ENCODE data around the gene PARP2.
"Not testable (repeated sequence)": the region's sequence is repeated elsewhere in the genome, so short reads cannot be mapped to it uniquely, and the experiment has no call there.

Gene PARP2

DNA sequence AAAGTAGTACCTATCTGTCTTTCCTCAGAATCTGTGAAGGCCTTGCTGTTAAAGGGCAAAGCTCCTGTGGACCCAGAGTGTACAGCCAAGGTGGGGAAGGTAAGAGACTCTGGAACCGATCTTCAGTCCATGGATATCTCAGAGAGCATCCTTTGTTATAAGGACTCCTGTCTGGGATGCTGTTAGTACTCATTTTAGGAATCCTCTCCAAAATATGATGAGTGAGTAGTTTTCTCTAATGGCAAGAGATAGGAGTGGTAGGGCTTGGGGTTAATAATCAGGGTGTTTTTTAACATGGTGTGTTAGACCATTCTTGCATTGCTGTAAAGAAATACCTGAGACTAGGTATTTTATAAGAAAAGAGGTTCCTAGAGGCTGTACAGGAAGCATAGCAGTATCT is 1.9 kb downstream of the PARP2 start:
- DNase-seq (ENCODE audit: low read depth in 2 of 2) = no peak

- DNase-seq (ENCODE audit: low read depth in 2 of 2) = no peak
Measured at GRCh38 chr14:20346713-20347112, 3.3 kb downstream of the PARP2 start.

- DNase-seq (ENCODE audit: low read depth in 2 of 2) = no peak
Measured at GRCh38 chr14:20347747-20348146, 4.3 kb downstream of the PARP2 start.

DNA sequence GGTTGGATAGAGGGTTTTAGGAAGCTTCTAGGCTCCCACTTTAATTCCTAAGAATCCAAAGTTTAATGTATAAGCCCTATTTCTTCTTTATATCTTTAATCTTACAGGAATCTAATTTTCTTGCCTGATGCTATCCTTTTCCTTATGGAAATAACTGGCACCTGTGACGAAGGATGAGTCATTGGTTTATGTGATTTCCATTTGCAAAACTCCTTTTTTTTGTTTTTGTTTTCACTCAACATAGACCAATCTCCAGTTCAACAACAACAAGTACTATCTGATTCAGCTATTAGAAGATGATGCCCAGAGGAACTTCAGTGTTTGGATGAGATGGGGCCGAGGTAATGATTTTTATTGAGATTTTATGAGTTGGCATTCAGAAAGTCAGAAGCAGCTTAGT is 6.8 kb downstream of the PARP2 start:
- no peak for DNase-seq (ENCODE audit: low read depth in 2 of 2)

DNA sequence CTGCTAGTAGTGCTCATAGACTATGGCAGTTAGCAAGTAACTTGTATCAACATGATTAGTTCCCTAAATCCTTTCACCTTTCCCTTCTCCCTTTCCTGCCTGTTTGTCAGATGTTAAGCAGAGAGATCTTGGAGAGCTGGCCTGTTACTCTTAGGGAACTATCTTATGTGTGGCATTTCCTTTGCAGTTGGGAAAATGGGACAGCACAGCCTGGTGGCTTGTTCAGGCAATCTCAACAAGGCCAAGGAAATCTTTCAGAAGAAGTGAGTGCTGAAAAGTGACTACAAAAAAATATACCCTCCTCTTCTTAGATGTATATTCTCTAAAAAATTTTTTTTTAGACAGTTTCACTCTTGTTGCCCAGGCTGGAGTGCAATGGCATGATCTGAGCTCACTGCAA is 7.4 kb downstream of the PARP2 start:
- no peak for DNase-seq (ENCODE audit: low read depth in 2 of 2)

GRCh38 chr14:20356422-20356821 is 13.0 kb downstream of the PARP2 start:
- DNase-seq (ENCODE audit: low read depth in 2 of 2) = no peak

DNA sequence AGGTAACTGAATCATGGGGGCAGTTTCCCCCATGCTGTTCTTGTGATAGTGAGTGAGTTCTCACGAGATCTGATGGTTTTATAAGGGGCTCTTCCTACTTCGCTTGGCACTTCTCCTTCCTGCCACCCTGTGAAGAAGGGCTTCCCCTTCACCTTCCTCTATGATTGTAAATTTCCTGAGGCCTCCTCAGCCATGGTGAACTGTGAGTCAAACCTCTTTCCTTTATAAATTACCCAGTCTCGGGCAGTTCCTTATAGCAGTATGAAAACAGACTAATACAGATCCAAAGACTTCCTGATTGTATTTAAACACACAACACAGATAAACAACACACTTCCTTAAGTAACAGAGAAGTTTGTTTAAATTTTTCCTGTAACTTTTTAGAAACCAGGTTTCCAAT is 15.0 kb downstream of the PARP2 start:
- DNase-seq (ENCODE audit: low read depth in 2 of 2) = not testable (repeated sequence)

- DNase-seq (ENCODE audit: low read depth in 2 of 2) = no peak
Measured at GRCh38 chr14:20365928-20366327, 22.5 kb downstream of the PARP2 start.

GRCh38 chr14:20372796-20373195 is 29.4 kb downstream of the PARP2 start:
- no peak for DNase-seq (ENCODE audit: low read depth in 2 of 2)

DNA sequence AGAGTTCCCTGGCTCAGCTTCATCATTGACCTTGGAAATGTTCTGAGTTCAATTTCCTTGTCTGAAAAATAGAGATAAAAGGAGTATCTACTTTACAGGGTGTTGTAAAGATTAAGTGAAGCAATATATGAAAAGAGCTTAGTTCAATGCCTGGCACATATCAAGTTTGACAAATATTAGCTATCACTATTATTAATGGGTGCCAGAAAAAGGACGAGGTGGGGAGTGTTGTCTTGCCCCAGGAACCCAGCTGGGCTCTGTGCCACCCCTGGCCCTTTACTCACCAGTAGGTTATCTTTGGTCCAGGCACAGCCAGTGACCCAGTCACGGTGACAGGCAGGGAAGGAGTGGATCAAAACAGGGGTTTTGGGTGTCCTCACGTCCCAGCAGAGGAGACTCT is 32.0 kb downstream of the PARP2 start:
- DNase-seq (ENCODE audit: low read depth in 2 of 2) = no peak

DNA sequence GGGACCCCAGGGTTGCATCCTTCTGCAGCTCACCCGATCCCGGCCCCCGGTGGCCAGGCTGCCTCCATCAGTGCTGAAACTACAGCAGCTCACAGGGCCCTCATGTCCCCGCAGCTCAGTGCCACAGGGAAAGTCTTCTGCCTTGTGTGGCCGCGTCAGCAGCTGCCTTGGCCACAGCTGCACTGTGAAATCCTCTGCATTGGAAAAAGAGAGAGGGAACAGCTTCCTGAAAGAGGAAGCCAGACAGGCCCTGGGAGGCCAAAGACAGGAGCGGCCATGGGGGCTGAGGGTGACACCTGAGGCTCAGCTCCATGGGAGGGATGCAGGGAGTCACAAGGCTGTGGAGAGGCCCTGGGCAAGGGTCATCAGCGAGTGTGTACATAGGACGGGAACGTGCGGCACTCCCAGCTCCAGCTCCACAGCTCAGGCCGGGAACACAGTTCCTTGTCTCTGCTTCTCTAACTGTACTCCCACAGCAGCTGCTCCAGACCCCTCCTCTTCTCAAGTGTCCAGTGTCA is 32.7 kb downstream of the PARP2 start:
- DNase-seq (ENCODE audit: low read depth in 2 of 2) = no peak

DNA sequence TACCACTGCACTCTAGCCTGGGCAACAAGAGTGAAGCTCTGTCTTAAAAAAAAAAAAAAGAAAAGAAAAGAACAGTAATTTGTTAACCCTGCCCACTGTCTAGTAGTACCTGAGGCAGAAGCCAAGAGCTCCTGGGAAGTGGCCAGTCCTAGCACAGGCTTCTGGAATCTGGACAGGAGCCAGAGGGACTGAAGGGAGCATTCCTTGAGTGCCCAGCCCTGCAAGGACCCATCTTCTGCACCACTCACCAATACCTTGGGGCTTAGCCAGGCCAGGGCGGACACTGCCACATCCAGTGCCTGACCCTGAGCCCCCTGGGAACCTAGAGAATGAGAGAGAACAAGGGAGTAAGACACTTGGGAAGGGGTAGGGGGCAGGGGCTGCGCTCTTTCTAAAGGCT is 33.7 kb downstream of the PARP2 start:
- no peak for DNase-seq (ENCODE audit: low read depth in 2 of 2)

DNA sequence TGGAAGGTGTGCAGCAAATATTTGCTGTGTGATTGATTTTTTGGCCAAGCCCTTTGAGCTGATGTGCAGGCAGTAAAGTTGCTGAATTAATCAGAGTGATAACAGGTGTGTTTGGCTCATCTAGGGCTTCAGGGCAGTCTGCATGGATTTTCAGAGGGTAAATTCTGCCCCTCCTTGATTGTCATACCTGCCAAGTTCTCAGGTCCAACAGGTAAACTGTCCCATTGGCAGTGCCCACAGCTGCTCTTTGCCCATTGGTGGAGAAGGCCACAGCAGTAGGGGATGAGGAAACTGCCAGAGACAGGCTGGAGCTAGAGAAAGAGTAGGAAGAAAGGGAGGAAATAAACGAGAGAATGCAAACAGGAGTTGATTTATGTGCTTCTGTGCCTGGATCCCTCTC is 36.3 kb downstream of the PARP2 start:
- DNase-seq (ENCODE audit: low read depth in 2 of 2) = no peak

DNA sequence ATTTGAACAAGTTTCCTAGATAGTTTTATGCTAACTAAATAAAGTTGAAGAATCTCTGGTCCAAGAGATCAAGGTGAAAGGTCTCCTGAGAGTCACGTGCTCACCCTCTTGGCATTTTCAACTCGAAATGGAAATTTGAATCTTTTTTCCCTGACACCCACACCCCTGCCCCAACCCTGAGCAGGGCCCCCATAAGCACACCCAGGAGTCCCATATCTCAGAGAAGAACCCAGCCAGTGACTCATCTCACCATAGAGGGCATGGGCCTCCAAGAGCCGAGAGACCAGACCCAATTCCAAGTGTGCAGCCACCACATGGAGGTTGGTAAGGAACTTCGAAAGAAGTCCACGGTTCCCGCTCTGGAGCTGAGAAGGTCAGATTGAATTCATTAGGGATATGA is 37.2 kb downstream of the PARP2 start:
- DNase-seq (ENCODE audit: low read depth in 2 of 2) = no peak

DNA sequence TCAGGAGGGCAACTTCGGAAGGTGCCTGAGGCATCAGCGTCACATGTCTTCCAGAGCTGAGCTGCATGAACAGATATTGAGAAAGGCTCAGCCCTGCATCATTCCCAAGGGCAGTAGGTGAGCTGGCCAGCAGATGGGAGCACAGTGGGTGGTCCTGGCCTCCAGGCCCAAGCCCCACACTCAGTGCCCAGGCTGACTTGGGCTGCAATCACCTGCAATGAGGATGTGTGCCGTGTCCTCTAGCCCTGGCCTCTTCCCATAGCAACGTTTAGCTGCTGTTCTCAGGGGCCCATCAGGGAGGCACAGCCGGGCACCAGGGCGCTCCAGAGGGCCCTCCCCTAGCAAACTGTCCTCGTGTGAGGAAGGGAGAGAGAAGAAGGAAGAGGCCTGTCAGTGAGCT is 37.9 kb downstream of the PARP2 start:
- no peak for DNase-seq (ENCODE audit: low read depth in 2 of 2)

DNA sequence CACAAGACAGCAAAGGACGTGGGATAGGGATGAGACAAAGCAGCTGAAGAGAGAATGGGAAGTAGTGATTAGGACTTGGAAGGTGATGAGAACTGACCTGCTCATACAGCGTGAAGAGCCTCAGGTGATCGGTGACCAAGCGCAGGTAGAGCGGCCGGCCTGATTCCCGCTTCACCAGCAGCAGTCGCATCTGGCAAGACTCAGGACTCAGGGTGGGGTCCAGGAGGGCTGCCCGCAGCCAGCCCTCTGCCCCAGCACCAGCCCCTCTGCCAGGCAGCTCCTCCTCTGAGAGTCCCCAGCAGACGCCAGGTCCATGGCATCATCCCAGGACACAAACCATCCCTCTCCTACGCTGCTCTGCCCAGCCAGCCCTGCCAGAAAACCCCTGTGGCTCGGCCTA is 39.1 kb downstream of the PARP2 start:
- no peak for DNase-seq (ENCODE audit: low read depth in 2 of 2)

- no peak for DNase-seq (ENCODE audit: low read depth in 2 of 2)
Measured at GRCh38 chr14:20383032-20383431, 39.6 kb downstream of the PARP2 start.

DNA sequence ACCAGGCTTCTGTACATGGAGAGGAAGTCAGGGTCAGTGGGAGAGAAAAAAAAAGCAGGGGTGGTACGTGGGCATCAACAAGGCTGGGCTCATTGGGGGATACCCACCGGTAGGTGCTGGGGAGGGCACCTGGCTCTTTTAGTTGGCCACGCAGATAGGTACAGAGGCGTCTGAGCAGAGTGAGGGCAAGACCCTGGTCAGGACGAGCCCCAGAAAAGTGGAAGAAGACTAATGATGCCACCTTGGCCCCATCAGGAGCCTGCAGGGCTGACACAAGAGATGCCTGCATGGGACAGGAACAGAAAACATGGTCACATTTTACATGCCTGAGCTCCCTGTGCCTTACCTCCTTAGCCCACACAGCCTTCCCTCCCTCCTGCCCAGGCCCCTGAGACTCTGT is 40.2 kb downstream of the PARP2 start:
- DNase-seq (ENCODE audit: low read depth in 2 of 2) = no peak

DNA sequence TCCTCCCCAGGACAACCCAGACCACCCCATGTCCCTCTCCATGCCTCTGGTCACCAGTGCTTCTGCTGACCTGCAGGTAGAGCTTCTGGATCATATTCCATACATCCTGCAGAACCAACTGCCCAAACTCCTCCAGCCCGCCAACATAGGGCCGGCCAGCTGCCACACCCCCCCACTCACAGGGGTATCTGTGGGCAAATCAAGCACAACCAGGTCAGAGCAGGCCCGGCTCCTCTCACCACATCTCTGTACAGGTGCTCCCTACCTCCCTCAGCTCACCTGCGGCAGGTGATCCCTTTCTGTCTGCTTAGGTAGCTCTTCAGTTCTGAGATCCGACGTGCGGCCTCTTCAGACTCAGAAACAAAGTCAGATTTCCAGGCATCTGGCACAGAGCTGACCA is 40.9 kb downstream of the PARP2 start:
- DNase-seq (ENCODE audit: low read depth in 2 of 2) = no peak

GRCh38 chr14:20384886-20385285 is 41.5 kb downstream of the PARP2 start:
- DNase-seq (ENCODE audit: low read depth in 2 of 2) = no peak

DNA sequence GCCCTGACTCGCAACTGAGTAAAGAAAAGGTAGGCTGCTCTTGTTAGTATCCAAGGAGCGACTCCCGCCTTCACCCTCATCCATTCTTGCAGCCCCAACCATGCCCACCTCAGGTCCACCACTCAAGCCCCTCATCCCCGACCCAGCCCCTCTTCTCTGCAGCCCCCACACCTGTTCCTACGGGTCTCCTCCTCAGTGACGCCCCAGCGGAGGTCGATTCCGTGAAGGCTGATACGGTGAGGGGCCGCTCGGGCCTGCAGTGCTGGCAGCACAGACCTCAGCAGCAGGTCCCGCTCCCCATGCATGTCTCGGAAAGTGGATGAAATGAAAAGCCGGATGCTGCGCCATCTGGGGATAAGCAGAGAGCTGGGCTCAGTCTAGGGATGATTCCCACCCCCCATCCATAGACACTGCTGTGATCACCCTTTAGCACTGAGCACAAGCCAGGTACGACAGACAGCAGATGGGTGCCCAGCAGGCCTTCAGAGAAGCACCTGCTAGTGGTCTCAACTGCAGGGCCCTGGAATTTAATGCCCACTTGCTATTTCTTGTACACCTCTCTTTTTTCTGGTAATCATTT is 42.9 kb downstream of the PARP2 start:
- no peak for DNase-seq (ENCODE audit: low read depth in 2 of 2)

DNA sequence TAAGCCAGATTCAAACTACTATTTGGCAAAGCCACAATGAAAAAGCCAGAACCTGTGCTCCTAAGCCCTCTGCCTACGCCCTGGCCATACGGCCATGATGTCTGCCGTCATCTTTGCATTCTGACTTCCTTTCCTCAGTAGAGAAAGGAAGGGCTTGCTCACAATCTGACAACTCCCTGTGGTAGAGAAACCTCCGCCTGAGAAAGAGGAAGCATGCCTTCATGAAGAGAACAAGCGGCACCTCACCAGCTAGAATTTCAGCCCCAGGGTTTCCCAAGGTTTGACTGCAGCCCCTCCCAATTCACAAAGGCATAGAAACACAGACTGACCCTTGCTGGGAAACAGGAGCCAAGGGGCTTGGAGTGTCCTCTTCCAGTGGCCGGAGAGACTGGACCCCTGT is 44.1 kb downstream of the PARP2 start:
- DNase-seq (ENCODE audit: low read depth in 2 of 2) = no peak

DNA sequence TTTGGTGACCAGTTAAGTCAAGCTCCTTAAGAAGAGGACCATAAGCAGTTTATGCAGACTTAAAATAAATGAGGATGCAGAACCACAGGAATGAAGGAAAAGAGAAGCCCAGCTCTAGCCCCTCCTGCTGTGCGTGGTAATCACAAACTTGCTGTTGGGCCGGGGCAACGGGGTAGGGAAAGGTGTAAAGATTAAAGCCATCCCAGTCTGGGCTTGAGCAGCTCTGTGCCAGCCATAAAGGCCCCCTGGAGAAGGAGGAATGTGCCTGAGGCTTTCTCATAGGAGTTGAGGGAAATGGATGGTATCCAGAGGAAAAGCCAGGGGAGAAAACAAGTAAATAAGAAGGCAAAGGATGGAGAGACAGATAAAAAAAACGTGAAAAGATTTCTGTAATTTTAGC is 44.7 kb downstream of the PARP2 start:
- no peak for DNase-seq (ENCODE audit: low read depth in 2 of 2)

- no peak for DNase-seq (ENCODE audit: low read depth in 2 of 2)
Measured at GRCh38 chr14:20391505-20391904, 48.1 kb downstream of the PARP2 start.

Data from stimulated activated CD4-positive, alpha-beta T cell treated with anti-CD3 and anti-CD28 coated beads, Interleukin-1b, Interleukin-23, amount 100 ng/mL, for 4 hours (primary cell).